ENCODE results near the gene SCGB3A2.
A peak's percentile ranks its signal among the peaks of the same experiment; 100 is the strongest.

DNA sequence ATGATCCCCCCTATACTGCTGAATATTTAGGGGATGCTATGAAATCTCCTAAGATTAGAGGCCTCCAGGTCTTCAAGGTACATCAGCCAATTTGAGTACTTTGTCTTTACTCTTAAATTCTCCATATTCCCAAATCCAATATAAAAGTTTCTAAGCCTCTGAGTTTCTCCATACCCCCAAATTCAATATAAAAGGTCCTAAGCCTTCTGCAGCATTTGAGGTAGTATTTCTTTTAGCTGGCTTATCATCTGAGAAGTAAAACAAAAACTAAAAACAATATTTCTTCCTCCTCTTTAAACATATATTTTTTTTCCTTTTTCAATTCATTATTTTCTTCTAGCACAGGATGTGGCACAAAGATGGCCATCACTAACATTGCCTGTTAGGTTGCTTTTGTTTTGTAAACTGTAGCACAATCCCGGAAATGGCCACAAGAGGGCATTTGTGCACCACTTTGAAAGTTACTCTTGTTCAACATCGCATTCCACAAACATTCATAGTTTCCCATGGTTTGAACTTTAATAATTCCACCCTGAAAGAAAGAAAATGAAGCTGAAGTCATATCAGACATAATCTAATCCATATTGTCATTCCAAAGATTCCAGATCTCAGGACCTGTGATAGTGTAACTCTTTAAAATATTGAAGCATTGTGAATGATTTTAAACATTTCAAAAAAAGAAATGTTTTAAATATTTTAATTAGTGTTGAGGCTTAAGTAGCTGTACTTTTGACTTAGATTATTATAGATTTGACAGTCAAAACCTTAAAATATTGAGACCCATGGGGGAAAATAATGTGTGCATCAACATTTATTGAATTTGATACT is 21.0 kb upstream of the SCGB3A2 start:
- TF ChIP-seq, protein P1, sequence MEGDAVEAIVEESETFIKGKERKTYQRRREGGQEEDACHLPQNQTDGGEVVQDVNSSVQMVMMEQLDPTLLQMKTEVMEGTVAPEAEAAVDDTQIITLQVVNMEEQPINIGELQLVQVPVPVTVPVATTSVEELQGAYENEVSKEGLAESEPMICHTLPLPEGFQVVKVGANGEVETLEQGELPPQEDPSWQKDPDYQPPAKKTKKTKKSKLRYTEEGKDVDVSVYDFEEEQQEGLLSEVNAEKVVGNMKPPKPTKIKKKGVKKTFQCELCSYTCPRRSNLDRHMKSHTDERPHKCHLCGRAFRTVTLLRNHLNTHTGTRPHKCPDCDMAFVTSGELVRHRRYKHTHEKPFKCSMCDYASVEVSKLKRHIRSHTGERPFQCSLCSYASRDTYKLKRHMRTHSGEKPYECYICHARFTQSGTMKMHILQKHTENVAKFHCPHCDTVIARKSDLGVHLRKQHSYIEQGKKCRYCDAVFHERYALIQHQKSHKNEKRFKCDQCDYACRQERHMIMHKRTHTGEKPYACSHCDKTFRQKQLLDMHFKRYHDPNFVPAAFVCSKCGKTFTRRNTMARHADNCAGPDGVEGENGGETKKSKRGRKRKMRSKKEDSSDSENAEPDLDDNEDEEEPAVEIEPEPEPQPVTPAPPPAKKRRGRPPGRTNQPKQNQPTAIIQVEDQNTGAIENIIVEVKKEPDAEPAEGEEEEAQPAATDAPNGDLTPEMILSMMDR (conservative IDR thresholded peaks at IDR 0.05; ENCODE audit: low read depth, low read length): peak; percentile 98
- TF ChIP-seq EZH2 (IDR thresholded peaks at IDR 0.05; ENCODE audit: low read length, unreplicated experiment): no peak
- no peak for TF ChIP-seq EZH2phosphoT487 (IDR thresholded peaks at IDR 0.05; ENCODE audit: borderline replicate concordance, low read length)

Measured in PC-3 (cell line).